NCI-H1694 (cell line): ENCODE measurements around the gene MSX1.
A peak's percentile ranks its signal among the peaks of the same experiment; 100 is the strongest.
"Not testable (repeated sequence)": the region's sequence is repeated elsewhere in the genome, so short reads cannot be mapped to it uniquely, and the experiment has no call there.

Experiments
- DNase-seq: peaks from one replicate; lab custom pipeline; 2025; lab: John Stamatoyannopoulos, UW

Gene MSX1

GRCh38 chr4:4859325-4859798 is at the start of gene MSX1:
TSS of gene MSX1 (plus strand) at chr4:4859665. CDS start at chr4:4859900, 235 bp downstream.
- DNase-seq: peak; percentile 22

- DNase-seq: no peak
Observed at GRCh38 chr4:4810092-4810774, 49.2 kb upstream of the MSX1 start.

- DNase-seq: no peak
Observed at GRCh38 chr4:4810778-4811177, 48.7 kb upstream of the MSX1 start.

GRCh38 chr4:4812145-4812794 is 47.2 kb upstream of the MSX1 start:
- DNase-seq: no peak

GRCh38 chr4:4818415-4819212 is 40.9 kb upstream of the MSX1 start:
- DNase-seq: no peak

GRCh38 chr4:4819213-4819606 is 40.3 kb upstream of the MSX1 start:
- DNase-seq: no peak

GRCh38 chr4:4820261-4820660 is 39.2 kb upstream of the MSX1 start:
- DNase-seq: no peak

- DNase-seq: no peak
Observed at GRCh38 chr4:4820739-4821138, 38.7 kb upstream of the MSX1 start.

GRCh38 chr4:4821577-4821976 is 37.9 kb upstream of the MSX1 start:
- DNase-seq: no peak

GRCh38 chr4:4822286-4822685 is 37.2 kb upstream of the MSX1 start:
- DNase-seq: not testable (repeated sequence)

GRCh38 chr4:4823621-4824162 is 35.8 kb upstream of the MSX1 start:
- DNase-seq: no peak

- DNase-seq: no peak
Observed at GRCh38 chr4:4824232-4824631, 35.2 kb upstream of the MSX1 start.

GRCh38 chr4:4825431-4825830 is 34.0 kb upstream of the MSX1 start:
- no peak for DNase-seq

GRCh38 chr4:4829837-4830236 is 29.6 kb upstream of the MSX1 start:
- DNase-seq: no peak

GRCh38 chr4:4831266-4831665 is 28.2 kb upstream of the MSX1 start:
- no peak for DNase-seq

GRCh38 chr4:4831825-4832224 is 27.6 kb upstream of the MSX1 start:
- no peak for DNase-seq

GRCh38 chr4:4836044-4836443 is 23.4 kb upstream of the MSX1 start:
- DNase-seq: no peak

- no peak for DNase-seq
Observed at GRCh38 chr4:4837316-4837715, 22.1 kb upstream of the MSX1 start.

- DNase-seq: no peak
Observed at GRCh38 chr4:4838051-4838935, 21.2 kb upstream of the MSX1 start.

GRCh38 chr4:4838936-4839810 is 20.3 kb upstream of the MSX1 start:
- DNase-seq: no peak

- no peak for DNase-seq
Observed at GRCh38 chr4:4840351-4840750, 19.1 kb upstream of the MSX1 start.
